Dedifferentiated amniotic fluid mesenchymal stem cell (primary cell): ENCODE data around the gene SDCBP2.

Experiments
- DNase-seq: peaks from one replicate; pipeline ENCODE4 v3.0.0-alpha.2; 2016; ENCODE audit errors: extremely low spot score

Gene SDCBP2

GRCh38 chr20:1312904-1313235 lies 16.1 kb downstream of the SDCBP2 start:
- DNase-seq: no peak

- no peak for DNase-seq
Measured at GRCh38 chr20:1312308-1312707, 16.6 kb downstream of the SDCBP2 start.

- no peak for DNase-seq
Measured at GRCh38 chr20:1310506-1311190, 18.3 kb downstream of the SDCBP2 start.

- DNase-seq: no peak
Measured at GRCh38 chr20:1310071-1310470, 18.9 kb downstream of the SDCBP2 start.

- no peak for DNase-seq
Measured at GRCh38 chr20:1309439-1309847, 19.5 kb downstream of the SDCBP2 start.

GRCh38 chr20:1308702-1309095 lies 20.2 kb downstream of the SDCBP2 start:
- no peak for DNase-seq

- DNase-seq: no peak
Measured at GRCh38 chr20:1308067-1308701, 20.8 kb downstream of the SDCBP2 start.

- DNase-seq: no peak
Measured at GRCh38 chr20:1307571-1307971, 21.4 kb downstream of the SDCBP2 start.

GRCh38 chr20:1307171-1307570 lies 21.8 kb downstream of the SDCBP2 start:
- no peak for DNase-seq

GRCh38 chr20:1306316-1307135 lies 22.4 kb downstream of the SDCBP2 start:
- DNase-seq: no peak

- DNase-seq: no peak
Measured at GRCh38 chr20:1305712-1306111, 23.2 kb downstream of the SDCBP2 start.

GRCh38 chr20:1304710-1305515 lies 24.0 kb downstream of the SDCBP2 start:
- DNase-seq: no peak

- DNase-seq: no peak
Measured at GRCh38 chr20:1302685-1303541, 26.0 kb downstream of the SDCBP2 start.

GRCh38 chr20:1301031-1301529 lies 27.9 kb downstream of the SDCBP2 start:
- DNase-seq: no peak

GRCh38 chr20:1300083-1300840 lies 28.7 kb downstream of the SDCBP2 start:
- no peak for DNase-seq

GRCh38 chr20:1299522-1299921 lies 29.4 kb downstream of the SDCBP2 start:
- DNase-seq: no peak

- DNase-seq: no peak
Measured at GRCh38 chr20:1298888-1299511, 29.9 kb downstream of the SDCBP2 start.

- DNase-seq: no peak
Measured at GRCh38 chr20:1298166-1298565, 30.8 kb downstream of the SDCBP2 start.

- DNase-seq: no peak
Measured at GRCh38 chr20:1297486-1297885, 31.5 kb downstream of the SDCBP2 start.

- DNase-seq: no peak
Measured at GRCh38 chr20:1296922-1297321, 32.0 kb downstream of the SDCBP2 start.
